Mucosa of descending colon (tissue), 3 donors: Measurements from ENCODE around the gene TINAGL1. TPM values are rescaled to one million over a fixed set of nuclear protein-coding genes. Genes with fewer than 3 reads are reported as not detected.

Source experiments
- ATAC-seq: fragments of 200-7000 bp; cut with Tn5 transposase; one replicate; pipeline ENCODE4 v1.9.1; 2020; ENCODE audit warnings: mild to moderate bottlenecking, moderate library complexity
- DNase-seq, 3 donors: peaks; one replicate each; pipeline ENCODE4 v3.0.0-alpha.2; 2020
- H3K36me3 ChIP-seq: fragments of 200-600 bp; one replicate; pipeline ENCODE4 v1.8.0; 2021; ENCODE audit warnings: low read depth, mild to moderate bottlenecking
- H3K4me1 ChIP-seq: fragments of 200-600 bp; one replicate; pipeline ENCODE4 v1.8.0; 2021; ENCODE audit warnings: low read depth, mild to moderate bottlenecking
- H3K4me3 ChIP-seq: fragments of 200-600 bp; one replicate; pipeline ENCODE4 v1.8.0; 2021; ENCODE audit warnings: mild to moderate bottlenecking
- H3K9me3 ChIP-seq: fragments of 200-600 bp; one replicate; pipeline ENCODE4 v1.8.0; 2021; ENCODE audit warnings: mild to moderate bottlenecking
- CTCF ChIP-seq: fragments of 200-600 bp; IDR thresholded peaks from one replicate; pipeline ENCODE4 v1.8.0; 2022; ENCODE audit warnings: antibody characterized with exemption, mild to moderate bottlenecking
- intact Hi-C, 2 donors: fragments of 100-400 bp; cut with DNase I in 1 of 2; cut with micrococcal nuclease in 1 of 2; formaldehyde crosslinking; loops; one replicate each; pipeline versions ENCODE4 v1.11.0 to v1.11.1; 2022; cut with DNase I, micrococcal nuclease
- total RNA-seq, 3 donors: library from RNA; stranded (reverse); fragmentation: NEBNext Ultra II Directional in 2 of 3; extraction: Animal tissue kit (Norgen Biotek cat#: 25700) in 2 of 3; gene quantifications; one replicate each; pipeline versions ENCODE4 v1.2.1 to v1.2.4, GENCODE V29; 2021 to 2023
- donor health status: DM: no; HTN: no; CAD: no; lungs with moderate emphysema.
- donor health status: DM: no; HTN: no; CAD: no.
- donor health status: DM: no; HTN: yes; CAD: no.

TINAGL1 gene
- total RNA-seq, 3 donors from 2014 or later = 104 to 169 (median 148) TPM

- peak in 1 of 3 donors; percentile 0 for DNase-seq
- intact Hi-C loops = no loop called here
- Histone ChIP-seq H3K9me3 (no peaks in the 10 kb centered on the region), H3K36me3 (no peaks in the 10 kb centered on the region), H3K4me1 (peaks cover 4% of the 10 kb centered on the region), H3K4me3 (no peak overlapping the region)
- no peak for ATAC-seq
- TF ChIP-seq CTCF = no peak
These were observed 6.6 kb upstream of the TINAGL1 start for GRCh38 chr1:31569596-31570173.

DNA sequence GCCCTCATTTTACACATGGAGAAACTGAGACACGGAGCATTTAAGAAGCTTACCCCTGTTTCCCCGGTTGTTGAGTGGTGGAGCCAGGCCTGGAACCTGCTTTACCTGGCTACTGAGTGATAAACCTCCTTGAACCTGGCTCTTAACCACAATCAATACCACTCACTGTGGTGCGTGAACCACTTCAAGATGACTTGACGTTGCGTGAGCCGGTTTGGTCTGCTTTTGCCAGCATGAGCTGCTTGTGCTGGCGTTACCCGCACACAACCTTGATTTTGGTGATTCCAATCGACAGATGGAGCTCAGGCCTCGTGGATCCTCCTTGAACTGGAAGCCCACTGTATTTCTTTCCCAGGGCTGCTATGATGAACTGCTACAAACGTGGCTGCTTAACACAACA lies 6.1 kb upstream of the TINAGL1 start:
- H3K4me1 ChIP-seq = peaks cover 9% of the 10 kb centered on the region
- H3K9me3 ChIP-seq = no peaks in the 10 kb centered on the region
- intact Hi-C loops = no loop called here
- H3K36me3 ChIP-seq = no peaks in the 10 kb centered on the region
- TF ChIP-seq CTCF = no peak
- no peak overlapping the region for H3K4me3 ChIP-seq
- ATAC-seq (no peak), DNase-seq (no peak)

DNA sequence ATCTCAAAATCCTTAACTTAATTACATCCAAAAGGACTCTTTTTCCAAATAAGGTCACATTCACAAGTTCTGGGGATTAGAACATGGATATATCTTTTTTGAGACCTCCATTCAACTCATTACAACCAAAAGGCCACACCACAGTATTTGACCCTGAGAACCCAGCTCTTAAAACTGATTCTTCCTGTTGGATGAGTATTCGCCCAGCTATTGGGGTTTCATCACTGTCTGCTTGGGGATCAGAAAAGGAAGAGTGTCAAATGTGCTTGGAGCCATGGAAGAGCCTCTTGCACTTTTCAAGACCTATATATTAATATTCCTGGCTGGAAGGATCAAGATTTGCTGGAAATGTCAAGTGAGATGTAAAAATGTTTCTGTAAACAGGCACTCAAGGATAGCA lies 5.4 kb upstream of the TINAGL1 start:
- intact Hi-C loops = no loop called here
- no peaks in the 10 kb centered on the region for H3K9me3 ChIP-seq
- TF ChIP-seq CTCF = no peak
- H3K4me3 ChIP-seq = no peak overlapping the region
- H3K36me3 ChIP-seq = no peaks in the 10 kb centered on the region
- H3K4me1 ChIP-seq = peaks cover 16% of the 10 kb centered on the region
- ATAC-seq = no peak
- no peak for DNase-seq

GRCh38 chr1:31571340-31572295 lies 4.7 kb upstream of the TINAGL1 start:
- ATAC-seq (no peak), DNase-seq (peak in 1 of 3 donors; percentile 17)
- no peaks in the 10 kb centered on the region for H3K36me3 ChIP-seq
- intact Hi-C loops = no loop called here
- no peaks in the 10 kb centered on the region for H3K9me3 ChIP-seq
- TF ChIP-seq CTCF = no peak
- no peak overlapping the region for H3K4me3 ChIP-seq
- peaks cover 17% of the 10 kb centered on the region for H3K4me1 ChIP-seq

GRCh38 chr1:31572323-31573104 lies 3.8 kb upstream of the TINAGL1 start:
- no peak for ATAC-seq
- Histone ChIP-seq H3K36me3 (no peaks in the 10 kb centered on the region), H3K4me1 (peaks cover 17% of the 10 kb centered on the region), H3K4me3 (no peak overlapping the region), H3K9me3 (no peaks in the 10 kb centered on the region)
- DNase-seq = peak in 1 of 3 donors; percentile 16
- intact Hi-C loops = no loop called here
- no peak for TF ChIP-seq CTCF
